Measurements from ENCODE around the gene SORCS2.

Gene SORCS2

GRCh38 chr4:7777871-7778509, 585.7 kb downstream of the SORCS2 start:
- in situ Hi-C loops (cut with MboI; ENCODE audit: low sequenced_read_pairs, unreplicated experiment), result no loop called here
- TF ChIP-seq, protein P1, sequence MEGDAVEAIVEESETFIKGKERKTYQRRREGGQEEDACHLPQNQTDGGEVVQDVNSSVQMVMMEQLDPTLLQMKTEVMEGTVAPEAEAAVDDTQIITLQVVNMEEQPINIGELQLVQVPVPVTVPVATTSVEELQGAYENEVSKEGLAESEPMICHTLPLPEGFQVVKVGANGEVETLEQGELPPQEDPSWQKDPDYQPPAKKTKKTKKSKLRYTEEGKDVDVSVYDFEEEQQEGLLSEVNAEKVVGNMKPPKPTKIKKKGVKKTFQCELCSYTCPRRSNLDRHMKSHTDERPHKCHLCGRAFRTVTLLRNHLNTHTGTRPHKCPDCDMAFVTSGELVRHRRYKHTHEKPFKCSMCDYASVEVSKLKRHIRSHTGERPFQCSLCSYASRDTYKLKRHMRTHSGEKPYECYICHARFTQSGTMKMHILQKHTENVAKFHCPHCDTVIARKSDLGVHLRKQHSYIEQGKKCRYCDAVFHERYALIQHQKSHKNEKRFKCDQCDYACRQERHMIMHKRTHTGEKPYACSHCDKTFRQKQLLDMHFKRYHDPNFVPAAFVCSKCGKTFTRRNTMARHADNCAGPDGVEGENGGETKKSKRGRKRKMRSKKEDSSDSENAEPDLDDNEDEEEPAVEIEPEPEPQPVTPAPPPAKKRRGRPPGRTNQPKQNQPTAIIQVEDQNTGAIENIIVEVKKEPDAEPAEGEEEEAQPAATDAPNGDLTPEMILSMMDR (IDR thresholded peaks at IDR 0.05; ENCODE audit: borderline replicate concordance, control extremely low read depth, extremely low read depth, insufficient read depth, missing control alignments), result no peak
- DNase-seq (ENCODE audit: low spot score), result no peak

- DNase-seq (ENCODE audit: low spot score), result no peak
- TF ChIP-seq, protein P1 (IDR thresholded peaks at IDR 0.05; ENCODE audit: borderline replicate concordance, control extremely low read depth, extremely low read depth, insufficient read depth, missing control alignments), result no peak
- in situ Hi-C loops (cut with MboI; ENCODE audit: low sequenced_read_pairs, unreplicated experiment), result no loop called here
Measured at GRCh38 chr4:7778510-7779431, 586.4 kb downstream of the SORCS2 start.

- DNase-seq (ENCODE audit: low spot score), result no peak
- in situ Hi-C loops (cut with MboI; ENCODE audit: low sequenced_read_pairs, unreplicated experiment), result no loop called here
Measured at GRCh38 chr4:7779432-7779768, 587.1 kb downstream of the SORCS2 start.

GRCh38 chr4:7780751-7781348, 588.5 kb downstream of the SORCS2 start:
- TF ChIP-seq, protein P1 (IDR thresholded peaks at IDR 0.05; ENCODE audit: borderline replicate concordance, control extremely low read depth, extremely low read depth, insufficient read depth, missing control alignments), result no peak

More at GRCh38 chr4:7779432-7779768, 587.1 kb downstream of the SORCS2 start:
- TF ChIP-seq, protein P1 (IDR thresholded peaks at IDR 0.05; ENCODE audit: borderline replicate concordance, control extremely low read depth, extremely low read depth, insufficient read depth, missing control alignments), result no peak

DNA sequence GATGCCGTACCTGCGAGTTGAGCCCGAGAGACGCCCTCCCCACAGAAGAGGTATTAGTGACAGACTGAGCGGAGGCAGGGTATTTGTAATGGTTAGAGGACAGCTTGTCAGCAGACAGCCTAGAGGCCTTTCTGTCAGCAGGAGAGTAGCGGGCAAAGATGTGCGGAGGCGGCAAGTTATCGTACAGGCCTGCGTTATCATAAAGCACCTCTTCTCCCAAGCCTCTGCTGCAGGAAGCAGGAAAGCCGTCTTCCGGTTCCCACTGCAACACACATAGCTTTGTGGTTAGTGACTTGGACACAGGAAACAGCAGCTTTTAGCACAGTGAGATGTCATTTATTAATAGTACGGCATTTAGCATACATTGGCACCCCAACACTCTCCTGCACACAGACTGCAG, 589.0 kb downstream of the SORCS2 start:
- DNase-seq (ENCODE audit: low spot score), result no peak
- TF ChIP-seq, protein P1 (IDR thresholded peaks at IDR 0.05; ENCODE audit: borderline replicate concordance, control extremely low read depth, extremely low read depth, insufficient read depth, missing control alignments), result no peak
- in situ Hi-C loops (cut with MboI; ENCODE audit: low sequenced_read_pairs, unreplicated experiment), result no loop called here

More at GRCh38 chr4:7780751-7781348, 588.5 kb downstream of the SORCS2 start:
- in situ Hi-C loops (cut with MboI; ENCODE audit: low sequenced_read_pairs, unreplicated experiment), result no loop called here
- DNase-seq (ENCODE audit: low spot score), result no peak

- no peak for DNase-seq (ENCODE audit: low spot score)
- in situ Hi-C loops (cut with MboI; ENCODE audit: low sequenced_read_pairs, unreplicated experiment), result no loop called here
- TF ChIP-seq, protein P1 (IDR thresholded peaks at IDR 0.05; ENCODE audit: borderline replicate concordance, control extremely low read depth, extremely low read depth, insufficient read depth, missing control alignments), result no peak
Measured at GRCh38 chr4:7781993-7782392, 589.7 kb downstream of the SORCS2 start.

Data from GM13976 (cell line).